GM21786 (cell line): Measurements from ENCODE around the gene TNFRSF19.

Source experiments
- ATAC-seq: cut with Tn5 transposase; IDR thresholded peaks from one replicate; pipeline ENCODE4 v1.9.1; 2021; ENCODE audit not compliant: unreplicated experiment

Gene TNFRSF19

DNA sequence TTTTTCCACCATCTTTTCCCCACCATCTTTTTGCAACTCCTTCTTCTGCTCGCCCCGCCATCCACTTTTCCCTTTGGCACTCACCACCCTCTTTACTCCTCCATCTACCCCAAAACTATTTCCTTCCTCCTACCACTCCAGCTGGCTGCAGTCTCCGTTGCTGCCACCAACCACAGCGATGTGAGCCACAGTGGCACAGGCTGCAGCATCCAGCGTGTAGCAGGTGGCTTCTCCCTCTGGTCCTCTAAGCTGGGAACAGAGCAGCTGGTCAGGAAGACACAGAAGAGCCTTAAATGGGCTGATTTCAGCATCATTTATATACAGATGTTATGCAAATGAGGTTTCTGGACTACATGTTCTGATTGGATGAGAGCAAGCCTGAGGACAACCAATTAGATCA, 144.5 kb downstream of the TNFRSF19 start:
- ATAC-seq, result no peak

DNA sequence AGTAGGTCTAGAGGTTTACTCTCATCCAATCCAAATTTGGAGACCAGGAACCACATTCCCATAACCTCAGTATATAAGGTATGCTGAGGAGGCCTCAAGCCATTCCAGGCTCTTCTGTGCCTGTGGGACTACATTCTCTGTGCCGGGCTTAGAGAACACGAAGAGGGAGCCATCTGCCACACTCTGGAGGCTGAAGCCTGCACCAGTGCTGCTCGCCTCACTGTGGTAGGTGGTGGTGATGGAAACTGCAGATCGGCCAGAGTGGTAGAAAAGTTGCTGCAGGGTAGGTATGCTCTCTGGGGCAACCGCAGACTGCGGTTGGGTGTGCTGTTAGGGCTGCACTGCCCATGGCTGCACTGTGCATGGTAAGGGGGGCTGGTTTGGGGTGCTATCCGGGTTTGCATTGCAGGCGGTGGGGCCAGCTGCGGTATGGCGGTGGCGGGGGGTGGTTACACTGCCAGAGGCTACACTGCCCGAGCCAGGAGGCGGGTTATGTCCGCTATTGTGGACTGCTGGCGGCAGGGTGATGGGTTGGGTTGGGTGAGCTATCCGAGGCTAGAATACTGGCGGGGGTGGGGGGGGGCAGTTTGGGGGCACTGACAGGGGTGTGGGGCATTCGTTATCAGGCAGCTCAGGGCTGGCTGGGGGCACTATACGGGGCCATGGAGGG, 145.0 kb downstream of the TNFRSF19 start:
- no peak for ATAC-seq

DNA sequence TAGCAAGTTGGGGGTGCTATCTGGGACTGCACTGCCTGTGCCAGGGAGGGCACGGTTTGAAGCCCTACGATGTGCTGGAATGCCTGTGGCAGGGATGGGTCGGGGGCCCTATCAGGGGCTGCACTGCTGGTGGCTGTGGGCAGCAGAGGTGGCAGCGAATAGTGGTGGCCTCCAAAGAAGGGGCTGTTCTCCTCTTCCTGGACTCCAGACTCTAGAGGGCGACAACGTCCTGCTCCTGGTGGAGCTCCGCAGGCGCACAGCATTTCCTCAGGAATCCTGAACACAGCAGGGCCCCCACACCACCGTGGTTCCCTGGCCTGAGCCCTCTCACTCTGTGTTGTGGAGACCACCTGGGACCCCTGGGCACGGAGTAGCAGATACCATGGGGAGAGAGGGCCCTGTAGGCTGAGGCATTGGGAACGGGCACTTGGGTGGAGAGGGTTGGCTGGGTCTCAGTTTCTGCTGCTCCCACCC, 145.6 kb downstream of the TNFRSF19 start:
- no peak for ATAC-seq

DNA sequence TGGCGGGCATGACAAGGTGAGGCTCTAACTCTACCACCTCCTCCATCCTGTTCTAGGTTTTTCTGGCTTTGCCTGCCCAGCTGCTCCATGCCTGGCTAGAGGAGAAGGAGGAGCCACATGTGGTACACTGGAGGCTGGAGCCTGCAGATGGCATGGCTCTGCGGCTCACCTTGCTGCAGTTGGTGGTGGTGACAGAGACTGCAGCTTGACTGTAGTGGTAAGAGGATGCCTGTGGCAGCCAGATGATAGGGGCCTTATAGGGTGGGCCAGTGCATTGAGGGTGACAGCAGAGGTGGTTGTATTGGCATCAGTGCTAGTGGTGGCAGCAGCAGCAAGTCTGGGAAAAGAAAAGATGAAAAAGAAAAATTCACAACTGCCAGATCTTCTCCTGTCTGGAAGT, 146.2 kb downstream of the TNFRSF19 start:
- ATAC-seq, result no peak

DNA sequence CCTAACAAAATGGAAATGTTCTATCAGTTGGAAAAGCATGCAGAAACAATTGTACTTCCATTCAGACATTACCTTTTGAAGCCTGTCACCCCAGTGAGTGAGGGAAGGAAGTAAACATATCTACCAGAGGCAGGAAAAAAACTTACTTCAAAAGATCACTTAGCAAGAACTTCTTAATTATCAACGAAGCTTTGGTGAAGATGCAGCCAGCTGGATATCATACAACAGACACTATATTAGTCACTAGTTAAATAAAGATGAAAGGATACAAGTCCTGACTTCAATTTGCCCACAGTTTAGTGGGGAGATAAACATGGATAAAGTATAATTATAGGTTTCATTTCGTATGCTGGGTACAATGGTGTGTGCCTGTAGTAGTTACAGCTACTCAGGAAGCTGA, 148.8 kb downstream of the TNFRSF19 start:
- ATAC-seq, result no peak

DNA sequence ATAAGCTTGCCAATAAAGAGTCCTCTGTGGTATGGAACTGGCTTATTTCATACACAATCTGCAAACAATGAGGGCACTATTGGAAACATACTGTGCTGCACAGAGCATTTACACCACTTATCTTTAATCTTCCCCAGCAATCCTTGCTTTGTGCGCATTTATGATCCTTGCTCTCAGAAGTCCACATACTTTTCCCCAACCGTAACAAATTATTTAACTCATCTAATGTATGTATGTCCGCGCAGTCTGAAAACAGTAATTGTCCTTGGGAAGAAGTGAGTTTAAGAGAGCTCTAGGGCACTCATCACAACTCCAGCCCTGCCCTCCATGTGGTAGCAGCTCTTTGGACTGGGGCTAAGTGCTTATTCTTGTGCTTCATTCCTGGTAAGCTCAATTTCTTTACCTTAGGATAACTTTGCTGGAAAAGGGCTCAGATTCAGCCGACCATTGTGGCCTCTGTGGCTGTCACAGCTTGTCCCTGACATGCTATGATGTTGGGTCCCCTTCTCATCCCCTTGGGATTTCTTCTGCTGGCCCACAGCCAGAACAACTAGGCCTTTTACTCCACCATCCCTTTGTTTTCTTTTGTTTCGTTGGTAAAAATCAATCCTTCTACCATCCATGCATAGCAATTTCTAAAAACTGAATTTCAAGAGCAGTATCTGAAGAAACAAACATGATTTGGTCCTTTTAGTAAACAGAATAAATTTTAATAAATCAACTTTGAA, 152.7 kb downstream of the TNFRSF19 start:
- ATAC-seq, result no peak

DNA sequence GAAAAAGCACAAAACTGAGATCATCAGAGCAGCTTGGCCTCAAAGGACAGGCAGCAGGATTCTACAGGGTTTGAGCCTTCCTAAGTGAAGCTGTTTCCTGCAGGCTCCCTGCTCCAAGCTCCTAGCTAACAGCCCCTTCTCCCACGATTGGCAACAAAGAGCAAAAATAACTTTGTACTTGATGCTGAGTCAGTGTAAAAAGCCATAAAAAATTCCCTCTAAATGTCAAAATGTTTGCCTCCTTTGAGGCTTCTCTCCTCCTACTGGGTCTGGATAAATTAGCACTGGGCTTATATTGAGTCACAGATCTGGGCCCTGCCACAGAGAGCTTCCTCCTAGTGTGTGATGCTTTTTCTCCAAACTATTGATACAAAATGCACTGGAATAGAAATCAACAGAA, 153.3 kb downstream of the TNFRSF19 start:
- no peak for ATAC-seq

DNA sequence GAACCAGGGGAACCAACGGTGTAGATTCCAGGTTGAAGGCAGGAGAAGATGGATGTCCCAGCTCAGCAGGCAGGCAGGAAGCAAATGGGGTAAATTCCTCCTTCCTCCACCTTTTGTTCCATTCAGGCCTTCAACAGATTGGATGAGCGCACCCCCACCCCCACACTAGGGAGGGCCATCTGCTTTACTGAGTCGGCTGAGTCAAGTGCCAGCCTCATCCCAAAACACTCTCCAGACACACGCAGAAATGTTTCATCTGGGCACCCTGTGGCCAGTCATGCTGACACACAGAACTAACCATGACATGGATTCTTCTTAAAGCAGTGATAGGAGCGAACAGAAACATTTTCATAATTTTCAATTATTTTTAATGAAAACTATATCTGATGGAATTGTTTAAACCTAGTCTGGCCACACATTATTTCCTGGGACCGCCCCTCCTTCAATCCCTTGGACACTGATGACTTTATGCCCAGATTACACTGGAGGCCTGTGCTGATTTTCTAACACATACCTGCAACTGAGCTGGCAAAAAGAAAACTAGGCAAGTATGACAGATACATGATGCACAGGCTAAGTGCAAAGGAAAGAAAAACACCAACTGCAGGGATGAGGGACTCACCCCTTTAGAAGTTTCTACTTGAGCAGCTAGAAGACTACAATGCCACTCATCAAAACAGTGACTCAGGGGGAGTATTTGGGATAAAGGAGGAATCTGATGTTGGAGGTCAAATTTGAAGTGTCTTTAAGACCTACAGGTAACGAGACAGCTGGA, 154.2 kb downstream of the TNFRSF19 start:
- no peak for ATAC-seq
